HG03175 (cell line): ENCODE measurements around the gene MKX.

Experiments
- ATAC-seq: cut with Tn5 transposase; IDR thresholded peaks from one replicate; pipeline ENCODE4 v1.9.1; 2021; ENCODE audit warnings: mild to moderate bottlenecking, moderate library complexity; ENCODE audit not compliant: unreplicated experiment

The MKX gene

GRCh38 chr10:27655296-27655695, 90.3 kb downstream of the MKX start:
- ATAC-seq = no peak

GRCh38 chr10:27654284-27654683, 91.3 kb downstream of the MKX start:
- ATAC-seq = no peak

GRCh38 chr10:27646604-27647175, 98.9 kb downstream of the MKX start:
- ATAC-seq = no peak

- ATAC-seq = no peak
Measured at GRCh38 chr10:27646194-27646593, 99.4 kb downstream of the MKX start.

- no peak for ATAC-seq
Measured at GRCh38 chr10:27644307-27644939, 101.2 kb downstream of the MKX start.

GRCh38 chr10:27643301-27643700, 102.3 kb downstream of the MKX start:
- ATAC-seq = no peak

GRCh38 chr10:27642023-27642589, 103.5 kb downstream of the MKX start:
- ATAC-seq = no peak

GRCh38 chr10:27638071-27638750, 107.4 kb downstream of the MKX start:
- no peak for ATAC-seq

- ATAC-seq = no peak
Measured at GRCh38 chr10:27637601-27638000, 108.0 kb downstream of the MKX start.

- ATAC-seq = no peak
Measured at GRCh38 chr10:27636816-27637215, 108.8 kb downstream of the MKX start.

GRCh38 chr10:27635699-27636270, 109.8 kb downstream of the MKX start:
- ATAC-seq = no peak

GRCh38 chr10:27635290-27635689, 110.3 kb downstream of the MKX start:
- no peak for ATAC-seq

GRCh38 chr10:27628621-27629020, 117.0 kb downstream of the MKX start:
- ATAC-seq = no peak

- no peak for ATAC-seq
Measured at GRCh38 chr10:27626890-27627289, 118.7 kb downstream of the MKX start.

GRCh38 chr10:27625452-27626211, 120.0 kb downstream of the MKX start:
- ATAC-seq = no peak

- ATAC-seq = no peak
Measured at GRCh38 chr10:27624941-27625340, 120.7 kb downstream of the MKX start.
